ENCODE measurements around the gene DEGS2. TPM values are rescaled to one million over a fixed set of nuclear protein-coding genes. Genes with fewer than 3 reads are reported as not detected.

The DEGS2 gene
- total RNA-seq, 1 experiment from 2014 or later: not detected

- Histone ChIP-seq H3K9me3 (ENCODE audit: low read depth, low read length, poor library complexity, severe bottlenecking) (no peaks in the 10 kb centered on the region), H3K27ac (ENCODE audit: low read depth, low read length, poor library complexity, severe bottlenecking) (no peak overlapping the region), H3K4me1 (ENCODE audit: insufficient read depth, low read length, poor library complexity, severe bottlenecking) (peaks cover 31% of the 10 kb centered on the region), H3K36me3 (ENCODE audit: insufficient read depth, low read length, poor library complexity, severe bottlenecking) (no peaks in the 10 kb centered on the region), H3K27me3 (replicated peaks; ENCODE audit: insufficient read depth, low read depth, low read length, poor library complexity) (no peaks in the 10 kb centered on the region), H3K4me3 (ENCODE audit: low read depth, low read length, poor library complexity, severe bottlenecking) (no peak overlapping the region)
- no TSS peak for BruUV-seq (replicated peaks)
- TF ChIP-seq CTCF (conservative IDR thresholded peaks at IDR 0.05; ENCODE audit: low read depth, low read length) (no peak), EZH2 (IDR thresholded peaks at IDR 0.05; ENCODE audit: borderline replicate concordance, low read depth, low read length, poor library complexity, severe bottlenecking) (no peak)
- no peak for DNase-seq (ENCODE audit: low spot score)
- intact Hi-C loops (cut with micrococcal nuclease; ENCODE audit: unreplicated experiment): no loop called here
- CTCF ChIA-PET: no interaction called here
- POLR2A ChIA-PET (ENCODE audit: low non-redundant PET): no interaction called here
These were observed 42.3 kb upstream of the DEGS2 start for GRCh38 chr14:100201701-100202100.

GRCh38 chr14:100200311-100200710 lies 40.9 kb upstream of the DEGS2 start:
- POLR2A ChIA-PET (ENCODE audit: low non-redundant PET): no interaction called here
- CTCF ChIA-PET: no interaction called here
- intact Hi-C loops (cut with micrococcal nuclease; ENCODE audit: unreplicated experiment): no loop called here
- no peaks in the 10 kb centered on the region for H3K36me3 ChIP-seq (ENCODE audit: insufficient read depth, low read length, poor library complexity, severe bottlenecking)
- H3K27me3 ChIP-seq (replicated peaks; ENCODE audit: insufficient read depth, low read depth, low read length, poor library complexity): no peaks in the 10 kb centered on the region
- no TSS peak for BruUV-seq (replicated peaks)
- H3K27ac ChIP-seq (ENCODE audit: low read depth, low read length, poor library complexity, severe bottlenecking): no peak overlapping the region
- DNase-seq (ENCODE audit: low spot score): peak; percentile 54
- H3K4me3 ChIP-seq (ENCODE audit: low read depth, low read length, poor library complexity, severe bottlenecking): no peak overlapping the region
- H3K9me3 ChIP-seq (ENCODE audit: low read depth, low read length, poor library complexity, severe bottlenecking): no peaks in the 10 kb centered on the region
- TF ChIP-seq EZH2 (IDR thresholded peaks at IDR 0.05; ENCODE audit: borderline replicate concordance, low read depth, low read length, poor library complexity, severe bottlenecking) (no peak), CTCF (conservative IDR thresholded peaks at IDR 0.05; ENCODE audit: low read depth, low read length) (no peak)
- H3K4me1 ChIP-seq (ENCODE audit: insufficient read depth, low read length, poor library complexity, severe bottlenecking): peaks cover 31% of the 10 kb centered on the region

GRCh38 chr14:100199240-100199860 lies 39.9 kb upstream of the DEGS2 start:
- DNase-seq (ENCODE audit: low spot score): no peak
- intact Hi-C loops (cut with micrococcal nuclease; ENCODE audit: unreplicated experiment): no loop called here
- Histone ChIP-seq H3K9me3 (ENCODE audit: low read depth, low read length, poor library complexity, severe bottlenecking) (no peaks in the 10 kb centered on the region), H3K36me3 (ENCODE audit: insufficient read depth, low read length, poor library complexity, severe bottlenecking) (no peaks in the 10 kb centered on the region), H3K4me1 (ENCODE audit: insufficient read depth, low read length, poor library complexity, severe bottlenecking) (peaks cover 31% of the 10 kb centered on the region), H3K27ac (ENCODE audit: low read depth, low read length, poor library complexity, severe bottlenecking) (no peak overlapping the region), H3K4me3 (ENCODE audit: low read depth, low read length, poor library complexity, severe bottlenecking) (no peak overlapping the region), H3K27me3 (replicated peaks; ENCODE audit: insufficient read depth, low read depth, low read length, poor library complexity) (no peaks in the 10 kb centered on the region)
- POLR2A ChIA-PET (ENCODE audit: low non-redundant PET): no interaction called here
- no TSS peak for BruUV-seq (replicated peaks)
- no peak for TF ChIP-seq EZH2 (IDR thresholded peaks at IDR 0.05; ENCODE audit: borderline replicate concordance, low read depth, low read length, poor library complexity, severe bottlenecking)
- no peak for TF ChIP-seq CTCF (conservative IDR thresholded peaks at IDR 0.05; ENCODE audit: low read depth, low read length)
- CTCF ChIA-PET: no interaction called here

Measured in A673 (cell line).